ENCODE results near the gene NGEF.

GRCh38 chr2:232874677-232875223 is 138.3 kb downstream of the NGEF start:
- TF ChIP-seq POLR2AphosphoS5 (IDR thresholded peaks at IDR 0.05; ENCODE audit: low read depth, low read length): no peak
- no peak for TF ChIP-seq TAF1 (IDR thresholded peaks at IDR 0.05; ENCODE audit: borderline replicate concordance, insufficient read depth, low read length)
- TF ChIP-seq SIN3A (IDR thresholded peaks at IDR 0.05; ENCODE audit: borderline replicate concordance, insufficient read depth, low read length): no peak
- no peak for TF ChIP-seq REST (IDR thresholded peaks at IDR 0.05; ENCODE audit: insufficient read depth in 1 of 2, low read depth in 2 of 2, low read length in 2 of 2)
- TF ChIP-seq FOXP2 (optimal IDR thresholded peaks at IDR 0.05; ENCODE audit: borderline replicate concordance, extremely low read depth, extremely low read length, insufficient read depth): no peak
